Esophagus muscularis mucosa (tissue), 3 donors: ENCODE results near the gene CDK14.

Experiments
- POLR2AphosphoS5 ChIP-seq, 2 donors: sonication (generic); formaldehyde crosslinking; IDR thresholded peaks; one replicate each; pipeline ENCODE4 v1.6.1; 2017; ENCODE audit warnings: antibody characterized with exemption in 2 of 2
- TF ChIP-seq, protein P1 (sequence below), 3 experiments: fragments of 200-600 bp in 2 of 3; fragments of 450-650 bp in 1 of 3; sonication (generic) in 2 of 3; IDR thresholded peaks; one replicate each; pipeline ENCODE4 v1.5.1; 2017 to 2019; ENCODE audit warnings: antibody characterized with exemption in 3 of 3, mild to moderate bottlenecking in 2 of 3, moderate library complexity in 1 of 3

- no peak for TF ChIP-seq POLR2AphosphoS5 (IDR thresholded peaks at IDR 0.05)
- TF ChIP-seq, protein P1, sequence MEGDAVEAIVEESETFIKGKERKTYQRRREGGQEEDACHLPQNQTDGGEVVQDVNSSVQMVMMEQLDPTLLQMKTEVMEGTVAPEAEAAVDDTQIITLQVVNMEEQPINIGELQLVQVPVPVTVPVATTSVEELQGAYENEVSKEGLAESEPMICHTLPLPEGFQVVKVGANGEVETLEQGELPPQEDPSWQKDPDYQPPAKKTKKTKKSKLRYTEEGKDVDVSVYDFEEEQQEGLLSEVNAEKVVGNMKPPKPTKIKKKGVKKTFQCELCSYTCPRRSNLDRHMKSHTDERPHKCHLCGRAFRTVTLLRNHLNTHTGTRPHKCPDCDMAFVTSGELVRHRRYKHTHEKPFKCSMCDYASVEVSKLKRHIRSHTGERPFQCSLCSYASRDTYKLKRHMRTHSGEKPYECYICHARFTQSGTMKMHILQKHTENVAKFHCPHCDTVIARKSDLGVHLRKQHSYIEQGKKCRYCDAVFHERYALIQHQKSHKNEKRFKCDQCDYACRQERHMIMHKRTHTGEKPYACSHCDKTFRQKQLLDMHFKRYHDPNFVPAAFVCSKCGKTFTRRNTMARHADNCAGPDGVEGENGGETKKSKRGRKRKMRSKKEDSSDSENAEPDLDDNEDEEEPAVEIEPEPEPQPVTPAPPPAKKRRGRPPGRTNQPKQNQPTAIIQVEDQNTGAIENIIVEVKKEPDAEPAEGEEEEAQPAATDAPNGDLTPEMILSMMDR (IDR thresholded peaks at IDR 0.05): no peak
Observed at GRCh38 chr7:90758933-90759562, 162.9 kb downstream of the CDK14 start.
